Type B pancreatic cell (in vitro differentiated cells): Measurements from ENCODE around the gene CD79B. TPM values are rescaled to one million over a fixed set of nuclear protein-coding genes. Genes with fewer than 3 reads are reported as not detected.

Experiments
- DNase-seq: peaks from one replicate; pipeline ENCODE4 v3.0.0; 2021; ENCODE audit warnings: mixed read lengths; ENCODE audit not compliant: unreplicated experiment; ENCODE audit errors: extremely low spot score
- H3K27ac Mint-ChIP-seq: 2 replicates; pipeline ENCODE4 v1.8.0; 2021; ENCODE audit warnings: mild to moderate bottlenecking, mixed read lengths
- H3K27me3 Mint-ChIP-seq: 2 replicates; pipeline ENCODE4 v1.8.0; 2021; ENCODE audit warnings: mixed read lengths
- H3K36me3 Mint-ChIP-seq: 2 replicates; pipeline ENCODE4 v1.8.0; 2021; ENCODE audit warnings: mixed read lengths
- H3K4me1 Mint-ChIP-seq: one replicate; pipeline ENCODE4 v1.8.0; 2021; ENCODE audit warnings: mixed read lengths; ENCODE audit not compliant: unreplicated experiment
- H3K4me3 Mint-ChIP-seq: 2 replicates; pipeline ENCODE4 v1.8.0; 2021; ENCODE audit warnings: mild to moderate bottlenecking, mixed read lengths
- H3K9me3 Mint-ChIP-seq: 2 replicates; pipeline ENCODE4 v1.8.0; 2021; ENCODE audit warnings: mixed read lengths
- CTCF ChIP-seq: fragments of 200-600 bp; sonication (generic); conservative IDR thresholded peaks from 2 replicates; pipeline ENCODE4 v1.5.0; 2021; ENCODE audit warnings: antibody characterized with exemption, mild to moderate bottlenecking
- total RNA-seq: library from RNA; stranded (reverse); gene quantifications from 2 replicates; pipeline ENCODE4 v1.2.1, GENCODE V29; 2021; ENCODE audit warnings: low replicate concordance

The CD79B gene
- total RNA-seq, 1 donor from 2014 or later, result not detected

- H3K36me3 Mint-ChIP-seq, result no peaks in the 10 kb centered on the region
- no peak overlapping the region for H3K4me3 Mint-ChIP-seq
- no peak overlapping the region for H3K27ac Mint-ChIP-seq
- no peak for DNase-seq
- TF ChIP-seq CTCF, result no peak
- H3K9me3 Mint-ChIP-seq, result no peaks in the 10 kb centered on the region
- no peaks in the 10 kb centered on the region for H3K4me1 Mint-ChIP-seq
- peaks cover 19% of the 10 kb centered on the region for H3K27me3 Mint-ChIP-seq
Measured at GRCh38 chr17:63966646-63967264, 34.6 kb upstream of the CD79B start.

- H3K27ac Mint-ChIP-seq, result no peak overlapping the region
- no peaks in the 10 kb centered on the region for H3K36me3 Mint-ChIP-seq
Measured at GRCh38 chr17:63963123-63963522, 31.0 kb upstream of the CD79B start.

GRCh38 chr17:63962298-63962744, 30.2 kb upstream of the CD79B start:
- Mint-ChIP-seq H3K27me3 (peaks cover 17% of the 10 kb centered on the region), H3K27ac (no peak overlapping the region), H3K9me3 (no peaks in the 10 kb centered on the region), H3K36me3 (no peaks in the 10 kb centered on the region), H3K4me1 (no peaks in the 10 kb centered on the region), H3K4me3 (no peak overlapping the region)
- DNase-seq, result no peak
- no peak for TF ChIP-seq CTCF

More at GRCh38 chr17:63963123-63963522, 31.0 kb upstream of the CD79B start:
- Mint-ChIP-seq H3K9me3 (no peaks in the 10 kb centered on the region), H3K4me3 (no peak overlapping the region), H3K4me1 (no peaks in the 10 kb centered on the region), H3K27me3 (peaks cover 18% of the 10 kb centered on the region)
- TF ChIP-seq CTCF, result no peak
- DNase-seq, result no peak

GRCh38 chr17:63961355-63962212, 29.5 kb upstream of the CD79B start:
- no peak overlapping the region for H3K27ac Mint-ChIP-seq
- no peaks in the 10 kb centered on the region for H3K9me3 Mint-ChIP-seq
- no peak for TF ChIP-seq CTCF
- peaks cover 10% of the 10 kb centered on the region for H3K27me3 Mint-ChIP-seq
- H3K4me1 Mint-ChIP-seq, result no peaks in the 10 kb centered on the region
- DNase-seq, result no peak
- no peaks in the 10 kb centered on the region for H3K36me3 Mint-ChIP-seq
- H3K4me3 Mint-ChIP-seq, result peak overlapping the region; percentile 65

GRCh38 chr17:63960430-63960829, 28.3 kb upstream of the CD79B start:
- H3K9me3 Mint-ChIP-seq, result no peaks in the 10 kb centered on the region
- TF ChIP-seq CTCF, result no peak
- H3K4me1 Mint-ChIP-seq, result no peaks in the 10 kb centered on the region
- DNase-seq, result no peak
- H3K27me3 Mint-ChIP-seq, result peaks cover 10% of the 10 kb centered on the region
- H3K4me3 Mint-ChIP-seq, result no peak overlapping the region
- no peaks in the 10 kb centered on the region for H3K36me3 Mint-ChIP-seq
- H3K27ac Mint-ChIP-seq, result no peak overlapping the region
